ENCODE data around the gene ATXN1.

Gene ATXN1

GRCh38 chr6:16372029-16372776 lies 389.1 kb downstream of the ATXN1 start:
- DNase-seq, result no peak

DNA sequence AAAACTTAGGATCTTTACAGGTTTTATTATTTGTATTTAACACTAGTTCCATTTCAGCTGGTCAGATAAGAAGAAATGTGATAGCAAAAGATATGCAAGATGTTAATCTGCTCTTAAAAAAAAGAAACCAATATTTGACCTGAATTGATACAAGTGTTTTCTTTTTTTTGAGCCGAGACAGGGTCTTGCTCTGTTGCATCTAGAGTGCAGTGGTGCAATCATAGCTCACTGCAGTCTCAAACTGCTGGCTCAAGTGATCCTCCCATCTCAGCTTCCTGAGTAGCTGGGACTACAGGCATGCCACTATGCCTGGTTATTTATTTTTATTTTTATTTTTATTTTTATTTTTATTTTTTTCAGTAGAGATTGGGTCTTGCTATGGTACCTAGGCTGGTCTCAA lies 389.9 kb downstream of the ATXN1 start:
- DNase-seq, result no peak

DNA sequence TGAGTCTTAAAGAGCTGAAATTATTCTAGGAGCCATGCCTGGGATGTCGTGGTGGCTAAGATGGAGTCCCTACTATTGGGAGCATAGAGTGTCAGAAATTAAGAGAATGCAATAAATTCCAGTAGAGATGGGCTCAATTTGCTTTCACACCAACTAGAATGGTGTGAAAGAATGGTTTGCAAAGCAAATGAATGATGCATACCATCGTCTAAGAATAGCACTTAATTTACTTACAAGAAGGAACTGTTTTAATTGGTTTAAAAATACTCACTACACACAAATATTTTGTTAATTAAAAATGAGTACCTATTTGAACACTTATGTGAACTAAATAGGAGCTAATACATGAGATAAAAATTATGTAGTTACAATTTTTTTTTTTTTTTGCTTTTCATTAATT lies 390.3 kb downstream of the ATXN1 start:
- DNase-seq, result no peak

DNA sequence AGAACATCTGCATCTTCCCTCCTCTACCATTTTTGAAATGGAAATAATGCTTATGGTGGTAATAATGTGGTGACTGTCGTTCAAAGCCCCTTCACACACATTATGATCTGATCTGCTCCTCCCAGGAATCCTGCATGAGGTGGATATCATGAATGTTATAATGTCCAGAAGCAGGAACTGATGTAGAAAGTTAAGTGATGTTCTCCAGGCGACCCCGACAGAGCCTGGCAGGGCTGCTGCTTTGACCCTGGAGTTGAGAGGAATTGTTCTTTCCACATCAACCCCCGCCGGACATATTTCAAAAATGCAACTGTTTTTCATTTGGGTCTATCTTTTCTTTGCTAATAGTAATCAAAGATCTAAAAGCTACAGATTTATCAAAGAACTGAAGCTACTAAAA lies 391.3 kb downstream of the ATXN1 start:
- DNase-seq, result no peak

DNA sequence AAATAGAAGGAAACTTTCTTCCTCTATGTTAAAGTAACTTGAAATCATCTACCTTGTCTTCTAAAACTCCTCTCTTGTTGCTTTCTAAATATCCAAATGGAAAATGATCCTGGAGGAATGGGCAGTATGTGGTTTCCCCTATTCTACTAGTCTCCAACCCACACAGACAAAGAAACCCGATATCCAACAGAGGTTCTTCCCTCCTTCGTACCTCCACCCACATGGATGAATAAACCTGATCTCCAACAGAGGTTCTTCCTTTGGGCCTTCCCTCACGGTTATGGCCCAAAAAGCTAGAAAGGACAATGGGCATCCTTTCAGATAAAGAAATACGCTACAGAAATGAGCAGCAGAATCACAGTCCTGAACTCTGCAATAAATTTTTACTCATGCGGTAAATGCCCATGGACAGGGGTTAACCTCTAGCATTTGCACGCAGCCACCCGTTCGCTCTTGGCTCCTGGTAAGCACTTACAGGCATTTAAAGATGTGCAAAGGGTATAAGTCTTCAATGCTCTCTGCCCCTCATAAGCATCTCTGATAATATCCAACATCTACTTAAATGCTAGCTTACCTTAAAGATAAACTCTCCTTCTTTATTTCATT lies 392.0 kb downstream of the ATXN1 start:
- no peak for DNase-seq

DNA sequence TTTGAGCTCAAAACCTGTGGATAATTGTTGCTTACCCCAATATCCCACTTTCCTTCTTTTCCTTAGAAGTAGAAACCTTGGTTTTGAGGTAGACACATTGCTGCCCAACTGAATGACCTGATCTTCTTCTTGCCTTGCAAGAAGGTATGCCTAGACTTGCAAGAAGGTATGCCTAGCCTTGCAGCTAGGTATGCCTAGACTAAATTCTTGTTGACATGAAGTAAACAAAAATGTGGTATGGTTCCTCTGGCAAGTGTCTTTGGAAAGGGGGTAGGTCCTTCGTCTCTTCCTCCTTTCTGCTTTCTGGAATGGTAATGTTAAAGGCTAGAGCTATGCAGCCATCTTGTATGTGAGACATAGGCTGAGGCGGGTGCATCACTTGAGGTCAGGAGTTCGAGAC lies 393.7 kb downstream of the ATXN1 start:
- no peak for DNase-seq

DNA sequence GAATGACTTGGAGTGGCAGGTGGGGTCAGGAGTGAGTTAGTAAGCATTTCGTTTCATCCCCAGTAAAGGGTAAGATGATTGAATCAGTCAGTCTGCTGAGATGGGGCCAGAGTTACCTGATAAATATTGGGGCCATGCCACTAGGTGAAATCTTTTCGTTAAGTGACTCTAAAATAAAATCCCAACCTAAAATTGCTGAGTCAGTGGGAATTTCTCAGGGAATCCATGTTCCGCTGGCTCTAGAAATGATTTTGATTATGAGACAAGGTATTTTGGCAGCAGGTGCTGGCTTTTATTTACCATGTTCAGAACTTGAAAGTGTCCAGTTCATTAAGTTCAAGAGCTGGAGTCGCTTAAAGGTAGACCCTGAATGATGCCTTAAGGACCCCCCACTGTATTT lies 397.5 kb downstream of the ATXN1 start:
- no peak for DNase-seq

DNA sequence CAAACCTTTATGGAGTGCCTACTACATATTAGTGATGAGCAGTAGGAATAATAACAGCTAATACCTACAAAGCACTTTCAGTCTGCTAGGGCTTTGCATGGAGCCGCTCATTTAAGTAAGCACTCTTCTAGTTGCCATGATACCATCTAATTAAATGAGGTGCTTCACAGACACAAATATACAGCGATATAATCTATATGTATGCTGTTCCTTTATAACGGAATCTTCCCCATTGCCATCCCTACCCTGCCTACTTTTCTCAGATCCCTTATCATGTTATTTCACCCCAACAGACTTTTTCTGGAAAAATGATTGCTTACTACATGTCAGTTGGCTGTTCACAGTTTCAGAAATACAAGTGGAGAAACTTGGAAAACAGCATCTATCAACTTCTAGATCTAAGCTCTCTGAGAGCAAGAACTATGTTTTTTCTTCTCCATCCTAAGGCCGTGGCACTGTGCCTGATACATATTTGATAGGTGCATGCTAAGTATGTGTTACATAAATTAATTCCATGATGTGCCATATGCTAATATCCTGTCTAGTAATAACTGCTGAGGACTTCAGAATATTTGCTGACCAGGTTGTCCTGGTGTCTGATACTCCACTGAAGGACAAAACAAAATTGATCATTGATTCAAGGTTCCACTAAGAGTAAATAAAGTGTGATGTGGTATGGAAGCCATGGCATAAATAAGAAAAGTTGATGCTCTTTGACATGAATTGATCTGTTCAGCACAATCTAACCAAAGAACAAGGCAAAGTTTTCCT lies 398.3 kb downstream of the ATXN1 start:
- DNase-seq, result no peak

DNA sequence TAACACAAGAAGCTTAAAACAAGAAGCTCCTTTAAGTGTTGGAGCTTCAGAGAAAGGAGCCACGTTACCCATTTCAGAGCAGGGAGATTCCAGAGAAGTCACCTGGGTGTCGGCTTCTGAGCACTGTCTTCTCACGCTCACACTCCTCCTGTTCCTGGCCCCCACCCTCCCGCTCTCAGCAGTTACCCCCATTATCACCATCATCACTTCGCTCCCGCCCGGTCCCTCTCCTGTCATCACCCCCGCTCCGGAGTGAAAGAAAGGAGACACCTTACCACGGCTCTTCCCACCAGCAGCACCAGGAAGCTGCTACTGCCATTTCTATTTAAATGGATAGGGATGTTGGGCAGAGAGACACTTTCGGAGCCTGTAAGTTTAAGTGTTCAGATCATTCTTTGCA lies 399.0 kb downstream of the ATXN1 start:
- no peak for DNase-seq

- DNase-seq, result no peak
These were observed 399.4 kb downstream of the ATXN1 start for GRCh38 chr6:16361861-16362260.

- no peak for DNase-seq
These were observed 400.1 kb downstream of the ATXN1 start for GRCh38 chr6:16361121-16361520.

DNA sequence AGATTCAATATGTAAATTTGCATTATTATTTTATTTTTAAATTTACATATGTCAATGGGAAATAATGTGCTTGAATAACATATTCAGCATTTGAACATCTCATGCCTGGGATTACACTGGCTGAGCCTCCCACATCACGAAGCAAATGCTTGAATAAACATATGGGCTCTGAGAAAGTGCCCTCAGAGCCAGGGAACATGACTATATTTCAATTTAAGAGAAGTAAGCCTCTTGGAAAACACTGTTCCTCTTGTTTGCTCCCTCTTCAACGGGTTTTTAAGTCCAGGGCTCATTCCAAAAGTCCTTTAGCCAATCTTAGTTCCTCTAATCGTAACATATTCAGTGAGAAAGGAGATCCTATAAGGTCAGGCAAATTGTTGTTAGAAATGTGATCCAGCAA lies 400.9 kb downstream of the ATXN1 start:
- DNase-seq, result no peak

- no peak for DNase-seq
These were observed 401.7 kb downstream of the ATXN1 start for GRCh38 chr6:16359563-16359962.

- DNase-seq, result no peak
These were observed 402.6 kb downstream of the ATXN1 start for GRCh38 chr6:16358531-16359138.

DNA sequence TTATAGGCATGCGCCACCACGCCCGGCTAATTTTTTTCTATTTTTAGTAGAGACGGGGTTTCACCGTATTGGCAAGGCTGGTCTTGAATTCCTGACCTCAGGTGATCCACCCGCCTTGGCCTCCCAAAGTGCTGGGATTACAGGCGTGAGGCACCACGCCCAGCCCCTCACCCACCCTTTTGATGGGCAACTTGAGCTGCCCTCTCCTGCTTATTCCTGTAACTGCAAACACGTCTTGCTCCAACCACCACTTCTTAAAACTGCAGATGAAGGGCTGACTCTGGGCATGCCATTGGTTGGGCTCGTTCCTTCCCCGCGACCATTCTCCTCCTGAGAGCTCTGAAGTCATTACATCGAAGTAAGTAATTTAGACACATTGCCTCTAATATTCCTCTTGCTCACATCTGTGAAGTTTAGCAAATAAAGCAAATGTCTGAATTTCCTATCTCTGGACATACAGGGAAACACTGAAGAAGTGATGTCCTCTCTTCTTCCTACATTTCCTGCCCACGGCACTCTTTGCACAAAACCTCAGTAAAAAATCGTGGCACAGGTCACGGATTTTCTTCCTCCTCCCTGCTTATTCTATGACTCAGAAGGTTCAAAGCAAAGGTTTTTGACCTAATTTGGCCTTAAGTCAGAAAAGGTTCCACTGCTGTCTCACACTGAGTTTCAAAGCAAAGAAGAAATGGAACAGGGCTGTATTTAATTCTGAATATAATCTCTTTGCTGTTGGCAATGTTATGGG lies 405.4 kb downstream of the ATXN1 start:
- DNase-seq, result no peak

DNA sequence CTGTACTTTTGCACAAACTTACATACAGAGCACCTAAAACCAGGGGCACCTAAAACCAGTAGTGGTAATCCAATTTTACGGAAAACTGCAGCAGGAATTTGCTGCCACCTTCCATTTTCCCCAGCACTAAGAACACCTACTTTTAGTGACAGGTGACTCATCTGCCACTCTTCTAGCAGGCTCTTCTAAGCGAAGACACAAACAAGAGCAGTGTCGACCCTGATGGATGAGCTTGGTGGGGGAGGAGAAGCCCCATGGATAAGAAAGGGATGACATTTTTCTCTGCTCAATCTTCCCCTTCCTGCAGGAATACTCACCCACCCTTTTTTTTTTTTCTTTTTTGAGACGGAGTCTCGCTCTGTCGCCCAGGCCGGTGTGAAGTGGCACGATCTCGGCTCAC lies 406.0 kb downstream of the ATXN1 start:
- no peak for DNase-seq

DNA sequence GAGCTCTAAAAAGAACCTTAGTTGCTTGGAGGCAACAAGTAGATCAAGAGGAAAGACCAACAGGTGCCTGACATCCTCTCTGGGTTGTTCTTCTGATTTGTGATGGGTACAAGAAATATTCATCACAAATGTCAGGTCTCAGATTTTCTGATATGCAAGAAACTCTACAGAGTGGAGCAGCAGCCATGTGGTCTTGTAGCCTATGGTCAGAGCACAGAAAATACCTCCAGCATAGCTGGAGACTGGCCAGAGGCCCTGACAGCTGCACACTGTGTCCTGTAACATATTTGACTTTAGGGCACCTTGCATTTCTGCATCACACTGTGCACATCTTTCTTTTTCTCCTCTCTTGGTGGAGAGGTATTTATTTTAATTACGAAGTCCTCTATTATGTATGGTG lies 406.6 kb downstream of the ATXN1 start:
- no peak for DNase-seq

GRCh38 chr6:16352821-16353438 lies 408.3 kb downstream of the ATXN1 start:
- no peak for DNase-seq

DNA sequence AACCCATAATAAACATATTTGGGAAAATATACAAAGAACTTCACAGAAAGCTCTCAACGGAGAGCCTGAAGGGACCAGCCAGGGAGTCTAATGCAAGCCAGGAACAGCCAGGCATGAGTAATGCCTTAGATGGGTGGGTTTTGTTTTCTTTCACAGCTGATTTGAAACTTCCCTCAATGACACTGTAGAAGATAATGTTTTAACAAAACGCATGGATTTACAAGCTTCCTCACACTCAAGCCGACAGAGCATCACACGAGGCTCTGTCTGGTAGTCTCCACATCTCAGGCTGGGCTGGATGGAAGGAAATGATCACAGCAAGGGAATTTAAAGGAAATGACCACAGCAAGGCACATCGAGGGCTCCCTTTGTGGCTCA lies 409.0 kb downstream of the ATXN1 start:
- DNase-seq, result no peak

- DNase-seq, result no peak
These were observed 411.7 kb downstream of the ATXN1 start for GRCh38 chr6:16349544-16349943.

GRCh38 chr6:16346831-16347230 lies 414.4 kb downstream of the ATXN1 start:
- no peak for DNase-seq

Data from effector CD8-positive, alpha-beta T cell (primary cell).